ENCODE data around the gene GABRR2.

The GABRR2 gene

DNA sequence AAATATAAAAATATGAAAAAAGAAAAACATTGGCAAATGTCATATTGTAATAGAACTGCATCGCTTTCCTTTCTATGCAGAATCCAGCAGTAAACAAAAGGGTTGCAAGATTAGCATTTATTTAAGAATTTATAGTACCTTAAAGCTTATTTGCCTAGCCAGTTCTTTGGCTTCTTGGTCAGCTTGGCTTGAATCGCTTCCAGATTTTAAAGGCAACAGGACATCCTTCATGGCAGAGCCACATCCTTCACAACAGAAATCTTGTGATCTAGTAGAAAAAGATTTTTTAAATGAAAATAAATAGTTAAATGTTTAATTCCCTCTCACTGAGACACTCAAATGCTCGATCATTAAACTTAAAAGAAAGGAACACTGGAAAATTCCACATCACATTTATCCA lies 20.1 kb upstream of the GABRR2 start:
- CTCF ChIA-PET: interaction anchor here (1.3 to 2.3 kb wide), 2 partner anchors 8 to 29 kb away, joined by 3 to 14 read pairs; no protein-coding TSS in a partner anchor
- TF ChIP-seq, protein P1, sequence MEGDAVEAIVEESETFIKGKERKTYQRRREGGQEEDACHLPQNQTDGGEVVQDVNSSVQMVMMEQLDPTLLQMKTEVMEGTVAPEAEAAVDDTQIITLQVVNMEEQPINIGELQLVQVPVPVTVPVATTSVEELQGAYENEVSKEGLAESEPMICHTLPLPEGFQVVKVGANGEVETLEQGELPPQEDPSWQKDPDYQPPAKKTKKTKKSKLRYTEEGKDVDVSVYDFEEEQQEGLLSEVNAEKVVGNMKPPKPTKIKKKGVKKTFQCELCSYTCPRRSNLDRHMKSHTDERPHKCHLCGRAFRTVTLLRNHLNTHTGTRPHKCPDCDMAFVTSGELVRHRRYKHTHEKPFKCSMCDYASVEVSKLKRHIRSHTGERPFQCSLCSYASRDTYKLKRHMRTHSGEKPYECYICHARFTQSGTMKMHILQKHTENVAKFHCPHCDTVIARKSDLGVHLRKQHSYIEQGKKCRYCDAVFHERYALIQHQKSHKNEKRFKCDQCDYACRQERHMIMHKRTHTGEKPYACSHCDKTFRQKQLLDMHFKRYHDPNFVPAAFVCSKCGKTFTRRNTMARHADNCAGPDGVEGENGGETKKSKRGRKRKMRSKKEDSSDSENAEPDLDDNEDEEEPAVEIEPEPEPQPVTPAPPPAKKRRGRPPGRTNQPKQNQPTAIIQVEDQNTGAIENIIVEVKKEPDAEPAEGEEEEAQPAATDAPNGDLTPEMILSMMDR (IDR thresholded peaks at IDR 0.05; ENCODE audit: control extremely low read depth, extremely low read depth, low read depth, missing control alignments): no peak
- DNase-seq (ENCODE audit: extremely low spot score): no peak
- POLR2A ChIA-PET: no interaction called here

DNA sequence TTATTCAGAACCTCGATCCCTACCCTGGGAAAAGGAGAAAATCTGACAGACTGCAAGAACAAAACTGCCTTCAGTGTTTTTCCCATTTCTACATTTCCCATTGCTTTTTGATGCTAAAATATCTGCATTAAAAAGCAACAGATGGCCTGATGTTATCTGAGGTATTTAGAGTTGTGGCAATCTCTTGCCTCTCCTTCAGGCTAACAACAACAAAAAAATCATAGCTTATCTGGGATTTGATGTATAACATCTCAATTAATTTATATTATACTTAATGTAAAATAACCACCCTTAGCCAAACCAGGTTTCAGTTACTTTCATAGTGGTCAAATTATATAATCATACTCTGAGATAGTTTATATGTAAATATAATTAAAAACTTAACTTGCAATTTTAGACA lies 15.8 kb upstream of the GABRR2 start:
- TF ChIP-seq, protein P1 (IDR thresholded peaks at IDR 0.05; ENCODE audit: control extremely low read depth, extremely low read depth, low read depth, missing control alignments): no peak
- DNase-seq (ENCODE audit: extremely low spot score): no peak
- POLR2A ChIA-PET: no interaction called here
- CTCF ChIA-PET: interaction anchor here (0.6 to 2.5 kb wide), 3 partner anchors 11 to 23 kb away, joined by 3 to 7 read pairs (median 3); no protein-coding TSS in a partner anchor

DNA sequence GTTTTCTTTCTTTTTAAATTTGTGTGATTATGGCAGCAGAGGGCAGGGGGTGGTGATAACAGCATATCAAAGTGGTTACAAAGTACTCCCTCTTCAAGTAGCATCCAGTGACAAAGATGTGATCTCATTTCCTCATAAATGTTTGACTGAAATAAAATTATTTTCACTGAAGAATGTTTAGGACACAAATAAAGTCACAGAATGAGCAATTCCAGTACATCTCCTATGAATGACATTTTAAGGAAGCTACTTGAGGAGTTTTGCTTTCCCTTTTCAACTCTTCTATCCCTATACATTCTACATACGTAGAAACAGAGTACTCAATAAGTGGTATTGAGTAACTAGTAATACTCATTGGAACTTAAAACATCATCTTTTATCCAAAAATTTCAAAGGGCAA lies 13.9 kb upstream of the GABRR2 start:
- CTCF ChIA-PET: interaction anchor here (0.8 to 2.5 kb wide), 6 partner anchors 9 to 47 kb away, joined by 3 to 8 read pairs (median 4); no protein-coding TSS in a partner anchor
- TF ChIP-seq, protein P1 (IDR thresholded peaks at IDR 0.05; ENCODE audit: control extremely low read depth, extremely low read depth, low read depth, missing control alignments): no peak
- POLR2A ChIA-PET: no interaction called here
- DNase-seq (ENCODE audit: extremely low spot score): no peak

DNA sequence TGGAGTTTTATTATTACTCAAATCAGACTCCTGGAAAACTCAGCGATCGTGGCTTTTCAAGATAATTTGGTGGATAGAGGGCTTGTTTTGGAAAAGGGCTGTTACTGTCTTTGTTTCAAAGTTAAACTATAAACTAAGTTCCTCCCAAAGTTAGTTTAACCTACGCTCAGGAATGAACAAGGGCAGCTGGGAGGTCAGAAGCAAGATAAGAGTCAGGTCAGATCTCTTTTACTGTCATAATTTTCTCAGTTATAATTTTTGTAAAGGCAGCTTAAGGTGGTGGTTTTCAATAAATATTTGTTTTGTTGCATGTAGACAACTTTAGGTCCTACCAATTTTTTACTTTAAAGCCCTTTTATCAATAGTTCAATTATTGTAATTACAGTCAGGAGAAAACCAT lies 9.2 kb upstream of the GABRR2 start:
- ChIA-PET CTCF (interaction anchor here (0.8 to 1.7 kb wide), 6 partner anchors 9 to 90 kb away, joined by 3 to 6 read pairs (median 4); partner anchors contain the start of gene GABRR2), POLR2A (no interaction called here)
- TF ChIP-seq, protein P1 (IDR thresholded peaks at IDR 0.05; ENCODE audit: control extremely low read depth, extremely low read depth, low read depth, missing control alignments): no peak
- no peak for DNase-seq (ENCODE audit: extremely low spot score)

DNA sequence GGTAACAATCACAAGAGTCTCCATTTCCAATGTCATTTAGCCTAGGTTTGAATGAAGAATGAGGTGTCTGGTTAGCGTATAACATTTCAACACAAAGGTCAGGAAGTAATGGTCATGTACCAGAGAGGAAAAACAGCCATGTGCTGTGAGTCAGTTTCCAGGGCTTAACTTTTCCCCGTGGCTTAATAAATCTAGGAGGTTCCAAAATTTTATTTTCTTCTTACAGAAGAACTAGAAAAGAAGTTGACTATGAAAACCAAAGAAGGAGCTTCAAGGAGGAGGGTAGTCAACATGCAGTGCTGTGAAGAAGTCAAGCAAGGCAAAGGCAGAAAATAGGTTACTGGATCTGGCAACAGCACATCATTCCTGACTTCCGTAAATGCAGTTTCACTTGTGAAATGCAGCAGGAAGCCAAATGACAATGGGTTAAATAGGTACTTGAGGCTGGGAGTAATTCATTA lies 8.4 kb upstream of the GABRR2 start:
- CTCF ChIA-PET: interaction anchor here (1.0 to 1.7 kb wide), 6 partner anchors 8 to 42 kb away, joined by 3 to 6 read pairs (median 4); partner anchors contain the start of gene GABRR2
- no peak for DNase-seq (ENCODE audit: extremely low spot score)
- POLR2A ChIA-PET: no interaction called here
- TF ChIP-seq, protein P1 (IDR thresholded peaks at IDR 0.05; ENCODE audit: control extremely low read depth, extremely low read depth, low read depth, missing control alignments): no peak

DNA sequence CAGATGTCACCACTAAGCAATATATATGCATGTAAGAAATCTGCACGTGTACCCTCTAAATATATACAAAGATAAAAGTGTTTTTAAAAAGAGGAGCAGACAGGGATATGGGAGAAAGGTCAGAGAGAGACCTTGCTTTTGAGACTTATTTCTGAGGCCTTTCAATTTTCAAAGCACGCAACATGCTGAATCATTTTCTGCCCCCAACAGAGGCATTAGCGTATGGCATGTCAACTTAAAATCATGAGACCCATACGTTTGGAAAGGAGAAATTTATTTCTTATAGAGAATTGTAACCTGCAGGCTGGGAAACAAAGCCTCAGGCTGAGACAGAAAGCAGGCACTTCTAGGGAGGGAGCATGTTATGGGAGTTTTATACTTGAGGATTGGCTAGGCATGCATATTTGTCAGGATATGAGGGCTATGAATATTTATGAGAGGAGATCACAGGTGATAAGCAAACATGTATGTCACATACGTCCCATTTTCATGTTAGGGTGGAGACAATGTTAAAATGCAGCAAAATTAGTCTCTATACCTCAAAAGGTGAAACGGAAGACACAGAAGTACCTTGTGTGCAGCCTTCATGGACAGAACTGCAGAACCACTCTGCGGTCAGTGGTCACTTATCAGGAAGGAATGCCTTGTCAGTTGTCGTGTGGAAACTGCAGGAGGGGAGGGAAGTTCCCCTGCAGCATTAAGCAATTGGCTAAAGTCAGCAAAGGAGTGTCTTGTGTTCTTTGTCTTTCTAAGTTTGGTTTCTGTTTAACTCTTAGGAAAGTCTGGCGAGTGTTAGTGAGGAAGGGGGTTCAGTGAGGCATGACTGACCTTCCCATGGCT lies 6.3 kb upstream of the GABRR2 start:
- POLR2A ChIA-PET: no interaction called here
- TF ChIP-seq, protein P1 (IDR thresholded peaks at IDR 0.05; ENCODE audit: control extremely low read depth, extremely low read depth, low read depth, missing control alignments): no peak
- CTCF ChIA-PET: interaction anchor here (1.3 kb wide), 1 partner anchor 29 kb away, joined by 3 read pairs; no protein-coding TSS in a partner anchor

More for the DNA sequence above, 6.3 kb upstream of the GABRR2 start:
- DNase-seq (ENCODE audit: extremely low spot score): no peak
